HTERT RPE-1 (cell line): ENCODE measurements around the gene NALCN.

Experiments used
- in situ Hi-C: fragments of 300-500 bp; cut with MboI; formaldehyde crosslinking; loops from 4 replicates; pipeline ENCODE4 v1.14.3; 2020; ENCODE audit warnings: low sequenced_read_pairs

Gene NALCN

DNA sequence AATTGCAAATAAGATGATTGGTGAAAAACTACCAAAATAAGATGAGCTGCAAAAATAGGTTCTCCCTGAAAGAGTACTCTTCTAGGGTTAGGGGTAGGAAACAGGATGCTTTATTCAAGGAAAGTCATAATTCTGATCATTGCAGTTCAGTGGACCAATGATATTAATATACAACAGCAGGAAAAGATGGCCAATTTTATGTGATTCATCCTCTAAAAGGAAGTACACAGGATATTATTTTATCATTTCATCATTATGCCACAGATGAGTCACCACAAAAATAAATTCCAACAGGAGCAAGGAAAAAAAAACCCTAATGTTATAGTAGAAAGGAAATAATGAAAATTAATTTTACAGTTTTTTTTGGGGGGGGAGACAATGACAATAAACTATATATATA is 205.0 kb downstream of the NALCN start:
- in situ Hi-C loops: no loop called here

DNA sequence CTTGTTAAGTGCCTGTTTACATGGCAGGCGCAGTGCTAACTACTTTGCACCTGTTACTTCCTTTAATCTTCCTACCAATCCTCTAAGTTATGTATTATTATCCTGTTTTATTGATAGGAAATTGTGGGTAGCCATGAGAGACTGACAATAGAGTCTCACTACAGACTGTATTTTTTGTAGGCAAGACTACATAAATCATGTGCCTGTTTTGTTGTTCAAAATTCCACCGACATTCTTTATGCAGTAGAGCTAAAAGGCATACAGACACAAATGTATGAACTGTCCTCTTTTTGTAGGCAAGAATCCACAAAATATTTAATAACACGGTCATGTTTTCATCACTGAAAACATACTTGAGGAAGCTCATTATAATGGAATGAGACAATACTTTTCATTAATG is 205.5 kb downstream of the NALCN start:
- in situ Hi-C loops: no loop called here

DNA sequence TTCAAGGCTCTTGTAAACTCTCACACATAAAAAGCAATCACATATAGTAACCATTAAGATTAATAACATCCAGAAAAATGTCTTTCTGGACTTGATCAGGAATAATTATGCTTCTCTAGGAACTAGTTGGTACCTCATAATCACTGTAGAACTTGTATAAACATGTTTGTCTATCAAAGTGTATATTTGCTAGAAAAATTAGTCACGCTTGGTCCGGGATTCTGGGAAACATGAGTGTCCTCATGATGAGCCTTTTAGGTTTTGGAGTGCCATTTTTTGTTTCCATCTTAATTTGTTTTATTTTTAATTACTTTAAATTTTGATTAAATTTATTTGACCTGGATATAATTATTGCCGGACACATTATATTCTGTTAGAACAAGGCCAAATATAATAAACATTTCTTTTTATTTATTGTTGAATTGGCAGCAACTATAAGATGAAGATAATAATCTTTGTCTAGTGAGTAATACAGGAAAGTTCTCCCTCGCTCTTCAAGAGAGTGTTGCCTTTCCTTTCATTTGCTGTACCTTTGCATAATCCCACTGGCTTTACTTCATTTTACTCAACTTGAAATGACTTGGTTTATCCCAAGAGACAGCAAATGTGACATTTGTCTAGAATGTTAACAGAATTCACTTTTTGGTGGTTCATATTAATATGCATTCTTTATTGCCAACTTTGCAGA is 207.0 kb downstream of the NALCN start:
- in situ Hi-C loops: no loop called here

DNA sequence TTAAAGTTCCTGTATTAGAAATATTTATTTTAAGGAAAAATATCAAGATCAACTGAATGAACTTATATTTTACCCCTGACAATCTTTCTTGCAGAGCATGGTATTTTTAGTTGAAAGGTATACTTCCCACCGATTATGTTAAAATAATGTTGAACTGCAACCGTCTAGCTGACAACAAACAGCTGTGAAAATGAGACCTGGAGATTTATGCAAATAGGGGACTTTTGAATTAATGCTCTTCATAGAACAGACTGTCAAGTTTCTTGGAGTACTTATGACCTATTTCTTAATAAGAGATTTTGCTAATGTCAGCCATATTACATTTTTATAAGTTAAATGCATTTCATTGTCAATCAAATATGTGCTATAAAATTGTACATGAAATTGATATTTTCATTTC is 210.9 kb downstream of the NALCN start:
- in situ Hi-C loops: no loop called here

DNA sequence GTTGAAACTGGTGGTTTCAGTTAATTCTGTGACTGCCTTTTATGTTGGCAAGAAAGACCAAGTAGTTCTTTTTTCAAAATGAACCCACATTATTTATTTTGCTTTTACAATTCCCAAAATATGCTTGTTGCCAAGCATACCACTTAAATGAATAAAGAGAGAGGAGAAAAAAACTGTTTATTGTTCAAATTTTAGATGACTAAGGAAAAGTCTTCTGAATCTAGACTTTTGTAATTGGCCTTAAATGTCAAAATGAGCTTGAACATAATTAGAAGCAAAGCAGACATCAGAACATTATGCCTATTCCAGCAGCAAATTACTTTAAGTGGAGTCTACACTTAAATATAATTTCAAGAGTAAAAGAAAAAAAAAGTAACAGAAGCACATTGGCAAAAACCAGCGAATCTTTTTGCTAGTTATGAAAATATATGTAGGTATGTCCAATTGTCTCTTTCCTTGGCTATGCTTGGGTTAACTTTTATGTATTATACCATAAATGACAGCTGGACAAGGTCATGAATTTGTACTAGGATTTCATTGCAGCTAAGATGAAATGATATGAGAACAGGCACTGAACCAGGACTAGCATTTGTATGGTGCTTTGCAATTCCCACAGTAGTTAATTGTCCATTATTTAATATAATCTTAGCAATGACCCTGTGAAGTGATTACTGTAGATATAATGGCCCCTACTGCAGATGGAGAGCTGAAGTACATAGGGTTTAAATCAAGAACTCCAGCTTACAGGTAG is 211.9 kb downstream of the NALCN start:
- in situ Hi-C loops: no loop called here

DNA sequence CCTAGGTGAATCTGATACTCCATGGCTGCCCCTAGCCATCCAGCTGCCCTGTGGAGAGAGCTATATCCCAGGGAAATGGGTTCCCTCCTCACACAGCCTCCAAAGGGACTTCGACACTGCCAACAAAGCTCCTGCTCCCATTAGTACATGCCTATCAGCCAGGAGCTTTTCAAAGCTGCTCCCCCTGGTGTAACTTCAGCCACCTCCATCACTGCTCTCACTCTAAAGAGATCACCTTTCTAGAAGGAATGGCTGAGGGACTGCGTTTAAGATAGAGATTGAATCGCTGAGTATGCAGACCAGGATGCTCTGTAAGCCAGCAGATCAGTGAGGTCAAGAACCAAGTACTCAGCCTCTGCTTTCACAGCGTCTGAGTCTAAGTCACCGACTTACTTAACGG is 213.7 kb downstream of the NALCN start:
- in situ Hi-C loops: no loop called here

DNA sequence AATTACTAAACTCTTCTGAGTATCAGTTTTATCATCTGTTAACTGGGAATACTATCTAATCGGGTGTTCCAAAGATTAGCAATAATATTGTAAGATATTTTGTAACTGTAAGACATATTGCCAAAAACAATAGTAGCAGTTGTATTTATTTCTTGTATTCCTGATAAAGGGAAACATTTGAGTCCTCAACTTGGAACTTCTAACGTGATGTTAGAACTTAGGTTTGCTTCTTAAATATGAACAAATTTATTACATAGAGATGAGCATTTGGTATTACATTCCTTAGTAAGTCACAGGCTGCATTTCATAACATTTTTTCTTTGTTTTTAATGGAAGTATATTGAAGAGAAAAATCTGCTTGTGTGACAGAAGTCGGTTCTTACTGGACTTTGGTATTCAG is 225.3 kb downstream of the NALCN start:
- in situ Hi-C loops: no loop called here

DNA sequence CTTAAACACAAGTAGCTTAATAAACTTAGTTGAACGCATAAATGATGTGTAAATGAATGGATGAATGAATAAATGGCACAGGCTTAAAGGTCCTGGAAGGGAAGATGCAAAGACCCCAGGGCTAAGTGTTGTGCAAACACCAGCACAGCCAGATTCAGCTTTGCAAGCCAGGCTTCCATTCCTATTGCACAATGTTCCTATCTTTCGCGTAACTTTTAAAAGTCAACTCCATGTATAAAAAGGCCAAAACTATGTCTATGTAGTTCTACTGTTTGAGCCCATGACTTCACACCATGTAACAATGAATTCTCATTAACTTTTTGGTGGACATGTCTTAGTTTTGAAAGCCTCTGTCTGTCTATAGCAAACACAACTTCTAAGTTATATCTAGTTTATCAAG is 226.0 kb downstream of the NALCN start:
- in situ Hi-C loops: no loop called here

DNA sequence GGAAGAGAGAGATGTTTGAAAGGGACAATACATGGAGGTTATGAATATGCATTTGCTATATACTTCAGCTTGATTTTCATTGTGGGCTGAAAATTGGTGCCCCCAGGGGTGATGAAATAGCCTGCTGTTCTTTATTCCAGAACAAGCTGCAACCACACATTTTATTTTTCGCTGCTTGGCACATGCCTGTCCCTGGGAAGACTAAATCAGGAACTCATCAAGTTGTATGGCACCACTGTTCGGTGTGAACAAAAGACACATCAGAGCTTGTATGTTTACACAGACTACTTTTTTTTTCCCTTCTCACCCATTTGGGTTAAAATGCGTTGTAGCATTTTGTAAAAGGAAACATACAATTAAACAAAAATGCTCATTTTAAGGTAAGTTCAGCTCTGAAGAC is 230.7 kb downstream of the NALCN start:
- in situ Hi-C loops: no loop called here

DNA sequence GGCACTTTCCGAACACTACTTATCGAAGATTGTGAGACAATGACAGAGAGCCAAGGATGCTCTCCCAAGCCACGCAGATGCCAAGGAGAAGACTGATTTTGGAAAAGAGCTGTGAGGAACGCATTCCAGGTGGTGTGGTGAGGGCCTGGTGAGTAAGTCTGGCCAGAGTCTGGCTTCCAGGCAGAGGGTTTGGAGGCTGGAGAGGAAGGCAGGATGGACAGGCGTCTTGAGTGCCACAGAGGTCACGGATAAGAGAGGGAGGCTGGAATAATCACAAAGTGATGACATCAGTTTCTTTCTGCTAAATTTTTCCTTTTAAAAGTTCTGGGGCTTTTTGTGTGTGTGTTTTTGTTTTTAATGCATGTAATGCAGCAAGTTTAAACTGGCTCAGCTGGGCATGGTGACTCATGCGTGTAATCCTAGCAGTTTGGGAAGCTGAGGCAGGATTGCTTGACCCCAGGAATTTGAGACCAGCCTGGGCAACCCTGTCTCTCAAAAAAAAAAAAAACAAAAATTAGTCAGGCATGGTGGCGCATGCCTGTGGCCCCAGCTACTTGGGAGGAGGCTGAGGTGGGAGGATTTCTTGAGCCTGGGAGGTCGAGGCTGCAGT is 235.1 kb downstream of the NALCN start:
- in situ Hi-C loops: no loop called here

DNA sequence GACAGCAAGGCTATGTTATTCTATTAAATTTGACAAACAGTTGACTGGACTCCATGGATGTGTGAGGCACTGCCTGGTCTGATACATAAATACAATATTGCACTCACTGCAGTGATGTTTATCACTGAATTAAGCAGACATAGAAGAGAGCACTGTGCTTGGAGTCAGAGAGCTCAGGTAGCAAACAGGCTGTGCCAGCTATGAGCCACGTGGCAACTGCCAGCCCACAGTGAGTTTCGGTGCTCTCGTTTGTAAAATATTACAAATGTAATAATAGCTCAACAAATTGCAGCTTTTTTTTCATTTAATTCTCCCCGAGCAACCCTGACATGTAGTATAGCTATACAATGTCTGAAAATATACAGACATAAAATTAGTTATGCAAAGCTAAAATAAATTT is 237.3 kb downstream of the NALCN start:
- in situ Hi-C loops: no loop called here

DNA sequence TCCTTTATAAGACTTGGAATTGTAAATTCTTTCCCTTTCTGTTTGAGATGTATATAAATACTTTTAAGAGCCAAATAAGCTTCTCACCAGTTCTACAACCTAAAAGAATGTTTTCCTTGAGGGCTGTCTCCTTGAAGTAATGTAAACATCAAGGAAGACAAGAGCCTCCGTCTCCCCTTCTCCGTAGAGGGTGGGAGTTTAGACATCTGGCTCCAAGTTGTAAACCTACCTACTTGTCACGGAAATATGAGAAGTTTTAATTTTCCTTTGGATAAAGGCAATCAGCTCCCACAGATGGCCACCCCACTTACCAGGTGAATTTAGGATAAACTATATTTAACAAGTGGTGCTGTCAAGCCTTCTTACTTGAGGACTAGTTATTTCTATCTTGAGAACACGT is 237.9 kb downstream of the NALCN start:
- in situ Hi-C loops: no loop called here

DNA sequence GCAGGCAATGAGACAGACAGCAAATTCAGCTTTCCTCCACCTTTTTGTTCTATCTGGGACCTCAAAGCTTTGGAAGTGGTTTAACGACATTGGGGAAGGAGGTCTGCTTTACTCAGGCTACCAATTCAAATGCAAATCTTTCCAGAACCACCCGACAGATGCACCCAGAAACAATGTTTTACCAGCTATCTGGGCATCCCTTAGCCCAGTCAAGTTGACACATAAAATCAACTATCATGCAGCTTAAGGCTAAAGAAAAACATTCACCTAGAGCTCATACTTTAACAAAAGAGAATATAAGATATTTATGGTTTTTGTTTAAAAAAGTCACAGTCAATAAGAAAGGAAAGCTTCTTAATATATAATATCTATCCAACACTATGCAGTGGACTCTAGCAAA is 246.0 kb downstream of the NALCN start:
- in situ Hi-C loops: no loop called here

DNA sequence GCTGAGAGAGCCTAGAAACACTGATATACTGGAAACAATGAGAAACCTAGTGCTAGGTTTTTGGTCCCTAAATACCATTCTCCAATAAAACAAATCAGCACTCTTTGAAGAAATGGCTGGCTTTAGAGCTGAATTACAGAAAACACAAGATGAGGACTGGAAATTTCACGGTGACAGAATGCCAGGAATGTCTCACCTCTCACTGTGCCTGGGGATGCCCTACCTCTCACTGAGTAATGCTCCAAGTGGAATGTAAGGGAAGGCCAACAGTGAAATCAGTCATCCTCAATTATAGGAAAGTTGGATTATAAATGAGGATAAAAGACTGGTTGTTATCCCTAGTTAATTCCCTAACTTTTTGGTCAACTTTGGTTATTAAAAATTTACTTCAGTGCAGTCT is 259.0 kb downstream of the NALCN start:
- in situ Hi-C loops: no loop called here

DNA sequence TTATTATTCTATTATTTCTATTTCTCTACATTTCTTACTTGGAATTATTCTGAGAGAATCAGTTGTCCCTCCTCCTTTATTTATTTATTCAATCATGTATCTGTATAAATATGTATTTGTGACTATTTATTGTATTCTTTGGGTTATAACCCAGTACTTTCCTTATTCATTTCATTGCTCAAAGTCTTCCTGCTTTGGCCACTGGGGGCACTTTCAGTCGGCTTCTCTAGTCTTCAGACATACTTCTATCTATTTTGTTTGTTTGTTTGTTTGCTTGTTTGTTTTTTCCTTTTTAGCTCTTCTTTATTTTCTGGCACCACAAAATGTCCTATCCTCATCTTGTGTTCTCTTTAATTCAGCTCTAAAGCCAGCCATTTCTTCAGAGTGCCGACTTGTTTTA is 260.4 kb downstream of the NALCN start:
- in situ Hi-C loops: no loop called here

DNA sequence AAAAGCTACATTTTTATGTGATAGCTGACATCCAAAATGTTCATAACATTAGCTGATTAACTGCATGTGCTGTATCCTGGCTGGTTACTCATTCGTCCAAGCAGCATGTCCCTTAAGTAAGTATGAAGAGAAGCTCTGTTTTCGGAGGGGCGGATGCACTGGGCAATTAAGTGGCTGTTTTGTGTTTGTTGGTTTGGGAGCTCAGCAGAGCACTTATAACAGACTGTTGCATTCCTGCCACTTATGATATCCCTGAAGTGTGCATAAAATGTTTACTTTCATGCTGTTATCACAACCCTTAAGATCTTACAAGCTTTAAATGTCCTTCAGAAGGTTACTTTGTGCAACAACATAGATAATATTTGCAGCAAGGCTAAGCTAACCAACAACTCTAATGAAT is 264.1 kb downstream of the NALCN start:
- in situ Hi-C loops: no loop called here

DNA sequence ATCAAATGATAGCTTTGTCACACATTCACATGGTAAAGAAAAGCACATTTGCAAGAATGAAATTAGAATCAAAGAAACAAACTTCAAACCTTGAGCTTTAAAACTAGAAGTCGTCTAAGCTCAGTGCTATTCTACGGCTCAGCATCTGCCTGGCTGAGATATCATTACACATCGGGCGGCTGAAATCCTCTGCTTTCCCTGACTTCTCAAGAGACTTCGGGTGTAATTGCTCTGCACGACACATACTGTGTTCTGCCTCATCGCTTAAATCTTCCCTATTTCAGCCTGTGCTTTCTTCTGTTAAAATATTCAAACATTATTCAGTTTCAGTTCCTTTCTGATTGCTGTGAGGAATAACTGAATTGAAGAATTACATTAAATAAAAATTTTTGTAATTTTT is 265.3 kb downstream of the NALCN start:
- in situ Hi-C loops: no loop called here

DNA sequence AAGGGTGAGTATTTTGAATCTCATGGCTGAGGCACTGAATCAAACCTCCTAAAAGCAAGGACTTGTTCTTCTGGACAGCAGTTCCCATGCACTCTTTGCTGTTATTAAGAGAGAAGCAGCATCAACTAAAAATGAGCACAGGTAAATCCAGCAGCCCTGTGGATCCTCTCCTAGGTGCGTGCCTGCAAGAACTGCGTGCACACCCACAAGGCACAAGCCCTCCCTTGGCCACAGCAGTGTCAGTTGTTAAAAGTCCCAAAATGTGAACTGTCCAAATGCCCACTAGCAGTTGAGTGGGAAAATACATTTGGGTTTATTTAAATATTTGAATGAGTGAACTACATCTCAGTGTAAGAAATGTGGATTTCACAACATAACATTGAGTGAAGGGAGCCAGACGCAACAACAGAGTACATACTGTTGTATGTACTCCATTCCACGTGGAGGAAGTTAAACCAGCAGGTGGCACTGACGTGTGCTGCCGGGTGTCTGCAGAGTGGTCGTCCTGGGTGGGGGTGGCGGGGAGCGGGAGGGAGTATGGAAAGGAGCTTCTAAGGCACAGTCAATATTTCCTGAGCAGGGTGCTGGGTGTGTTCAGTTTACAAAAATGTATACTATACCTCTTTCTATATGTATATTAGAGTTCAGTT is 266.4 kb downstream of the NALCN start:
- in situ Hi-C loops: no loop called here

DNA sequence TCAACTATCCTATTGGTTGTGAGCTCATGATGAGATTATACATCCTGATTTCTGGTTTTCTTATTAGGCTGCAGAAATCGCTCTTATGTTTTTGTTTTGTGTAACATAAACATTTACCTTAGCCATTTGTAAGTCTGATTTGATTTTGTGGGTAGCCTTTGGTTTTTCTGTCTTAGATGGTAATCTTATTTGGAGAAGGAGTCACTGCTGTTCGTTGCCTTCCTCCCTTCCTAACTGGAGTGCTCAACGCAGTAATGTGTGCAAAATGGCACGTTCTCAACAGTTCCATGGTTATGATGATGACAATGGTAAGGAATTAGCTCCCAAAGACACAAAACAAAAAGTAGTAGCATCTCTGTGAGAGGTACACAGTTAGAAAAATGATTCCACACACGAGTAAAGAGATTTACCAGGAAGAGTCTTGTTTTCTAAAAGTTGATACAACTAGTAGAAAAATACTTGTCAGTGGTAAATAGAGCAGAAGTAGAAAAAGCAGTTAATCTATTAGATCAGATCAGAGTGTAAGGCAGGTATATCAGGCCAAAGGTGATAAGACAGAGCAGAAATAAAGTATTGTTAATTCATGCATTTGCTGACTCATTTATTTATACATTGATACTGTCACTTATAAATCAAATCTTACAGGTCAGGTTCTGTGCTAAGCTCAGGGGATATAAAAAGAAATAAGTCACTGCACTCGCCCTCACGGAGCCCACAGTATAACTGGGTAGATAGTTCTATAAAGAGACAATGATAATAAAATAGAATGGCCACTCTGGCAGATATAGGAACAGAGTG is 270.0 kb downstream of the NALCN start:
- in situ Hi-C loops: no loop called here

DNA sequence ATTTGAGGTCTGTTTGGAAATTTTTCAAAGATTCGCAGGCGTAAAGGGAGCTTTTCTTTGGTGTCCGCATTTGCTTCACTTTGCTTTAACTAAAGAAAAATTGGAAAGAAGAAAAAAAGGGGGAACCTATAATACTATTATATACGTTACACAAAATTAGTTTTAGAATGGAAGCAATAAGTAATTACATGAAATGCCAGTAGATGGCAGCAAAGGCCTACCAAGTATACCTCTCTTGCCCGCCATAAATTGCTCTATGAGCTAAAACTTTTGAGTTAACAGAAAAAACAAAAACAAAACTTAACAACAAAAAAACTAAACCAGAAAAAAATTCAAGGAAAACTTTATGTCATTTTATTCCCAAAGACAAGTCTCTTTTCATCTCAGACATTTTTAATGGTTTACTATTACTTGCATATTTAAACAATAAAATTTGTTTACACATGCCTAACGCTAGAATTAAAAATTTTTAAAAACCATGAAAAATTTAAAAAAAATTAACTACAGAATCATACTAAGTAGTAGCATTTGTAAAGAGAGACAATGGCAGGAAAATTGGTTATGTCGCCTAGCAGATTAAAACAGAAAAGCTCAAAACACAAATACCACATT is 271.4 kb downstream of the NALCN start:
- in situ Hi-C loops: no loop called here

DNA sequence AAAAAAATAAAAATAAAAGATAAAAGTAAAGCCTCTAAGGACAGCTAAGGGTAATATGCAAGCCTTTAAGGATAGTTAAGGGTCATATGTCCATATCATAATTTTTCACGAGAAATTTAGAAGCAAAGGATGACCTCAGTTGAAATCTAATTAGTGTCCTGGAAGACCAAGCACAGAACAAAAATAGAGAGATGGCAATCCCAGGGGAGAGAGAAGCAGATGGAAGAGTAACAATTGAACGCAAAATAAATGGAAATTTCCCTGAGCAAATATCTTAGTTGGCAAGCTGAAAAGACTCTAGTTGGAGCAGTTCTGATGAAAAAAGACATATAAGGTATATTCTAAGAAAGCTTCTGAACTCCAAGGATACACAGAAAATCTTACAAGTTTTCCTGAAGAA is 275.4 kb downstream of the NALCN start:
- in situ Hi-C loops: no loop called here
